Kidney (tissue), 14 donors: Measurements from ENCODE around the gene CTSD. TPM values are rescaled to one million over a fixed set of nuclear protein-coding genes. Genes with fewer than 3 reads are reported as not detected.
A peak's percentile ranks its signal among the peaks of the same experiment; 100 is the strongest.

Source experiments
- DNase-seq, 5 donors: peaks; one replicate each; pipeline ENCODE4 v3.0.0-alpha.2; 2013 to 2020
- FAIRE-seq: peaks from 2 replicates; lab custom pipeline; 2012; peaks lifted over from hg19 to GRCh38; lab: Jason Lieb, UNC
- H3K27ac ChIP-seq, 2 donors: one replicate each; pipeline ENCODE4 v1.7.0; 2013; ENCODE audit warnings: low read depth in 2 of 2, low read length in 2 of 2, inconsistent platforms in 1 of 2
- H3K27me3 ChIP-seq: one replicate; pipeline ENCODE4 v1.7.1; 2013; ENCODE audit warnings: low read length, inconsistent platforms; ENCODE audit not compliant: control insufficient read depth, insufficient read depth
- H3K36me3 ChIP-seq, 3 donors: one replicate each; pipeline versions ENCODE4 v1.7.0 to v1.7.1; 2013; ENCODE audit warnings: low read length in 3 of 3, control low read depth in 1 of 3, inconsistent platforms in 1 of 3; ENCODE audit not compliant: insufficient read depth in 3 of 3, control insufficient read depth in 2 of 3
- H3K4me1 ChIP-seq, 3 donors: one replicate each; pipeline versions ENCODE4 v1.7.0 to v1.7.1; 2013; ENCODE audit warnings: low read length in 3 of 3, inconsistent platforms in 1 of 3, low read depth in 1 of 3; ENCODE audit not compliant: control insufficient read depth in 2 of 3, insufficient read depth in 2 of 3
- H3K4me3 ChIP-seq, 3 donors: one replicate each; pipeline versions ENCODE4 v1.7.0 to v1.8.1; 2013; ENCODE audit warnings: low read length in 3 of 3, control low read depth in 1 of 3, inconsistent platforms in 1 of 3
- H3K9ac ChIP-seq, 3 donors: one replicate each; pipeline versions ENCODE4 v1.7.0 to v1.7.1; 2013; ENCODE audit warnings: low read length in 3 of 3, control low read depth in 1 of 3, inconsistent platforms in 1 of 3
- H3K9me3 ChIP-seq, 3 donors: one replicate each; pipeline versions ENCODE4 v1.7.0 to v1.7.1; 2013; ENCODE audit warnings: low read length in 3 of 3, control low read depth in 1 of 3, inconsistent platforms in 1 of 3; ENCODE audit not compliant: control insufficient read depth in 2 of 3, insufficient read depth in 1 of 3
- intact Hi-C: fragments of 100-400 bp; cut with DNase I; formaldehyde crosslinking; loops from one replicate; pipeline ENCODE4 v1.11.1; 2022
- polyA plus RNA-seq: library from polyadenylated mRNA; stranded (reverse); fragments of 350-450 nt; fragmentation: Illumina TruSeq; extraction: RNeasy Lipid Tissue Mini Kit (QIAGEN cat#74804); gene quantifications from one replicate; pipeline ENCODE4 v1.2.3, GENCODE V29; 2014; ENCODE audit warnings: low read depth, low replicate concordance; ENCODE audit not compliant: insufficient read depth
- total RNA-seq: library from RNA; stranded (reverse); fragmentation: NEBNext Ultra II Directional; extraction: Animal tissue kit (Norgen Biotek cat#: 25700); gene quantifications from one replicate; pipeline ENCODE4 v1.2.1, GENCODE V29; 2021
- TF ChIP-seq, protein P1 (sequence below): IDR thresholded peaks from 3 replicates; pipeline ENCODE4 v1.5.1; 2012; ENCODE audit warnings: mild to moderate bottlenecking, moderate library complexity, borderline replicate concordance; ENCODE audit not compliant: insufficient read depth; ENCODE audit errors: extremely low read depth
- donor health status: control.
- donor health status: control.
- donor health status: control.
- donor health status: control.
- donor health status: control.
- donor health status: DM: yes; HTN: yes; CAD: no.
- donor health status: Normal renal cell carcinoma (clear cell type).

The CTSD gene
- total and polyA plus RNA-seq, 2 donors from 2014 or later: 2,183 to 2,764 TPM

DNA sequence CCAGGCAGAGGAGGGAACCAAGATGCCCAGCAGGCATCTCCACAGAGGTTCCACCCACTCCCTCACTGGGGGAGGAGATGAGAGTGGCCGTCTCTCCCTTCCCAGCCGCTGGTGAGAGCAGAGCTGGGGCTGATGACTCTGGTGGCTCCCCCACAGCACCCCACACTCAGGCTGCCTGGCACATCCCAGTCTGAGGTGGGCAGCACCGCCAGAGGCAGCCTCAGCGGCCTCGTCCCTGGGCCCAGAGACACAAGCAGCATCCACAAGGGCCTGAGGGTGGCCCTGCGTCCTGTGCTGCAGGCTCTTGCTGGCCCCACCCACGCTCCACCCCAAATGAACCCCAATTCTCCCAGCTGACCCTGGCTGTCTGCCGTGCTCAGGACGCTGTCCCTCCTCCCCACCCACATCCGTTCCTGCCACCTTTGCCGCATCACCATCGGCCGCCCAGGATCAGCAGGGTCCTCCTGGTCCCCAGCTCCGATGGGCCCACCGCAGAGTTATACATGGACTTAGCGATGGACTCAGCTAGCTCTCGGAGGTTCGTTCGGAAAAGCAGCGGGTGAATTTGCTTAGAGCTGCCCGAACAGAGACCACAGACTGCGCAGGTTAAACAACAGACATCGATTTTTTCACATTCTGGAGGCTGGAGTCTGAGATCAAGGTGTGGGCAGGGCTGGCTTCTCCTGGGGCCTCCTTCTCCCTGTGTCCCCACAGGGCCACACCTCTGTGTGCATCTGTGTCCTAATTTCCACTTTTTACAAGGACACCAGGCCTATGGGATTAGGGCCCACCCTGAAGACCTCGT, 20.2 kb upstream of the CTSD start:
- intact Hi-C loops: no loop called here
- H3K9me3 ChIP-seq: no peaks in the 10 kb centered on the region
- H3K27me3 ChIP-seq: no peaks in the 10 kb centered on the region
- no peak overlapping the region for H3K9ac ChIP-seq
- no peak overlapping the region for H3K27ac ChIP-seq
- FAIRE-seq: no peak
- H3K36me3 ChIP-seq: no peaks in the 10 kb centered on the region
- TF ChIP-seq, protein P1, sequence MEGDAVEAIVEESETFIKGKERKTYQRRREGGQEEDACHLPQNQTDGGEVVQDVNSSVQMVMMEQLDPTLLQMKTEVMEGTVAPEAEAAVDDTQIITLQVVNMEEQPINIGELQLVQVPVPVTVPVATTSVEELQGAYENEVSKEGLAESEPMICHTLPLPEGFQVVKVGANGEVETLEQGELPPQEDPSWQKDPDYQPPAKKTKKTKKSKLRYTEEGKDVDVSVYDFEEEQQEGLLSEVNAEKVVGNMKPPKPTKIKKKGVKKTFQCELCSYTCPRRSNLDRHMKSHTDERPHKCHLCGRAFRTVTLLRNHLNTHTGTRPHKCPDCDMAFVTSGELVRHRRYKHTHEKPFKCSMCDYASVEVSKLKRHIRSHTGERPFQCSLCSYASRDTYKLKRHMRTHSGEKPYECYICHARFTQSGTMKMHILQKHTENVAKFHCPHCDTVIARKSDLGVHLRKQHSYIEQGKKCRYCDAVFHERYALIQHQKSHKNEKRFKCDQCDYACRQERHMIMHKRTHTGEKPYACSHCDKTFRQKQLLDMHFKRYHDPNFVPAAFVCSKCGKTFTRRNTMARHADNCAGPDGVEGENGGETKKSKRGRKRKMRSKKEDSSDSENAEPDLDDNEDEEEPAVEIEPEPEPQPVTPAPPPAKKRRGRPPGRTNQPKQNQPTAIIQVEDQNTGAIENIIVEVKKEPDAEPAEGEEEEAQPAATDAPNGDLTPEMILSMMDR: no peak
- DNase-seq: peak in 1 of 5 donors; percentile 8
- peaks cover 0 to 4% (median 0%) of the 10 kb centered on the region in 3 donors for H3K4me1 ChIP-seq
- H3K4me3 ChIP-seq: no peak overlapping the region

DNA sequence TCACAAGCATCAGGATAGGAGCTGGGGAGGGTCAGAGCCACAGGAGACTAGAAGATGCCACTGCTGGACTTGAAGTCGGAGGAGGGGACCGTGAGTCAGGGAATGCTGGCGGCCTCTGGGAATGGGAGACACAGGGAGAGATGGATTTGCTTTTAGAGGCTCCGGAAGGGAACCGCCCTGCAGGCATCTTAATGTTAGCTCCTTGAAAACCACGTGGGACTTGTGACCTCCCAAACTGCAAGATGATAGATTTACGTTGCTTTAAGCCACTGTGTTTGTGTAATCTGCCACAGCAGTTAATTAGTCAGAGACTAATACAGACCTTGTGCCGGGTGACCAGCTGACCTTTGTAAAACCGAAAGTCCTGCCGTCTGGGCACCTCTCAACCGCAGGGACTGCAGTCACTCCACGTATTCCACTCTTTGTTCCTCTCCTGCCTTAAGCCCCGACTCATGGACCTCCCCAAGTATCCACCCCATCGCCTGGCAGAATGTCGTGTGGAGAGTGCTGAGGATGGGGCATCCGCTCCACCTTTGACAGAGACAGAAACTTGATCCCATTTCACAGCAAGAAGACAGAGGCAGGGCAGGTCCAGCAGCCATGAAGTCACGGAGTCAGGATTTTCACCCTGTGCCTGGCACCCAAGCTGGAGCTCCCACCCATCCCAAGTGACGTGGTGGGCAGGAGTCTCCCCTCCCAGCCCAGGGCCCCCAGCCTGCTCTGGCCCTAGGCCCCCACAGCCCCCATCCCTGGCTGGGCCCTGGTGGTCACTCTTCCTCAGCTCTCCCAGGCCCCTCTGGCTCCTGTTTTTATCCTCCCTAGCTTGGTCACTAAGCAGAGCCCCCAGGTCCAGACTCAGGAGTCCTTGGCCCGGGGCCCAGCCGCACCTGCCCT, 19.4 kb upstream of the CTSD start:
- TF ChIP-seq, protein P1: no peak
- no peak overlapping the region for H3K9ac ChIP-seq
- no peak overlapping the region for H3K27ac ChIP-seq
- DNase-seq (peak in 1 of 5 donors; percentile 10), FAIRE-seq (no peak)
- H3K4me1 ChIP-seq: peaks cover 0 to 4% (median 0%) of the 10 kb centered on the region in 3 donors
- H3K4me3 ChIP-seq: no peak overlapping the region
- intact Hi-C loops: no loop called here
- no peaks in the 10 kb centered on the region for H3K36me3 ChIP-seq
- no peaks in the 10 kb centered on the region for H3K27me3 ChIP-seq
- no peaks in the 10 kb centered on the region for H3K9me3 ChIP-seq

DNA sequence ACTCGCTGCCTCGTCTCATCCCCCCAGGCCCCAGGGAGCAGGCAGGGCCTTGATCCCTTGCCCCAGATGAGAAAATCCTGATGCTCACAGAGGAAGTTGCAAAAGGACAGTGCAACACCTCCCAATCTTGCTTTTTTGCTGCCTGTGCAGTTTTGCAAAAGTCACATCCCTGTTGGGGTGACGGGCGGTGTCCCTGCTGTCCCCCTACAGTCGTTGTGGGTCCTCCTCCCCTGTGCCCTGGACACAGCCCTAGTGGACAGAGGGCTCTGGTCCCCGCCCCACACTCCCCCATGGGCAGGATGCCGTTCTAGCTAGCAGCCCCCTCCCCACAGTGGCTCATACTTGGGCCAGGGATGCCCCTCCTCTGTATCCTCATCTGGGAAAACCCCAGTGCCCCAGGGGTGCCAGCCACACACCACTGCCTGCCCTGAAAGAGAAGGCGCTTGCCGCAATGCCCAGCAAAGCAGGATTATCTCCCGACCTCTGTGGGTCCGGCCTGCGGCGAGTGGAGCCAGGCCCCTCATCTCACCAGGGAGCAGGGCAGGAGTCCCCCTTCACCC, 18.4 kb upstream of the CTSD start:
- TF ChIP-seq, protein P1: no peak
- H3K4me3 ChIP-seq: no peak overlapping the region
- H3K9ac ChIP-seq: no peak overlapping the region
- no peak for FAIRE-seq
- H3K27me3 ChIP-seq: no peaks in the 10 kb centered on the region
- no peak overlapping the region for H3K27ac ChIP-seq
- intact Hi-C loops: no loop called here
- H3K4me1 ChIP-seq: peaks cover 0 to 4% (median 0%) of the 10 kb centered on the region in 3 donors
- no peaks in the 10 kb centered on the region for H3K36me3 ChIP-seq
- H3K9me3 ChIP-seq: no peaks in the 10 kb centered on the region
- peak in 1 of 5 donors; percentile 4 for DNase-seq
